ENCODE measurements around the gene COL24A1. TPM values are rescaled to one million over a fixed set of nuclear protein-coding genes. Genes with fewer than 3 reads are reported as not detected.
"Not testable (repeated sequence)": the region's sequence is repeated elsewhere in the genome, so short reads cannot be mapped to it uniquely, and the experiment has no call there.

The COL24A1 gene
- total RNA-seq, 1 experiment from 2014 or later: 2.2 TPM

- DNase-seq (ENCODE audit: low read depth): peak; percentile 49
Observed at GRCh38 chr1:85894651-85895050, 261.9 kb downstream of the COL24A1 start.

GRCh38 chr1:85892366-85892765 is 264.2 kb downstream of the COL24A1 start:
- DNase-seq (ENCODE audit: low read depth): no peak

GRCh38 chr1:85889870-85890269 is 266.7 kb downstream of the COL24A1 start:
- no peak for DNase-seq (ENCODE audit: low read depth)

- no peak for DNase-seq (ENCODE audit: low read depth)
Observed at GRCh38 chr1:85888921-85889320, 267.7 kb downstream of the COL24A1 start.

GRCh38 chr1:85884372-85885035 is 272.1 kb downstream of the COL24A1 start:
- peak; percentile 42 for DNase-seq (ENCODE audit: low read depth)

GRCh38 chr1:85867189-85867588 is 289.4 kb downstream of the COL24A1 start:
- DNase-seq (ENCODE audit: low read depth): no peak

- no peak for DNase-seq (ENCODE audit: low read depth)
Observed at GRCh38 chr1:85865213-85865612, 291.4 kb downstream of the COL24A1 start.

- no peak for DNase-seq (ENCODE audit: low read depth)
Observed at GRCh38 chr1:85864727-85865126, 291.8 kb downstream of the COL24A1 start.

GRCh38 chr1:85863639-85864038 is 292.9 kb downstream of the COL24A1 start:
- DNase-seq (ENCODE audit: low read depth): not testable (repeated sequence)

GRCh38 chr1:85862456-85862855 is 294.1 kb downstream of the COL24A1 start:
- no peak for DNase-seq (ENCODE audit: low read depth)

GRCh38 chr1:85857991-85858390 is 298.6 kb downstream of the COL24A1 start:
- no peak for DNase-seq (ENCODE audit: low read depth)

GRCh38 chr1:85850238-85850637 is 306.3 kb downstream of the COL24A1 start:
- DNase-seq (ENCODE audit: low read depth): peak; percentile 95

GRCh38 chr1:85849660-85850059 is 306.9 kb downstream of the COL24A1 start:
- no peak for DNase-seq (ENCODE audit: low read depth)

- no peak for DNase-seq (ENCODE audit: low read depth)
Observed at GRCh38 chr1:85847356-85847755, 309.2 kb downstream of the COL24A1 start.

GRCh38 chr1:85846706-85847105 is 309.9 kb downstream of the COL24A1 start:
- DNase-seq (ENCODE audit: low read depth): peak; percentile 42

GRCh38 chr1:85839459-85839858 is 317.1 kb downstream of the COL24A1 start:
- no peak for DNase-seq (ENCODE audit: low read depth)

GRCh38 chr1:85838238-85838637 is 318.3 kb downstream of the COL24A1 start:
- DNase-seq (ENCODE audit: low read depth): no peak

- DNase-seq (ENCODE audit: low read depth): no peak
Observed at GRCh38 chr1:85836736-85837135, 319.8 kb downstream of the COL24A1 start.

GRCh38 chr1:85833165-85833564 is 323.4 kb downstream of the COL24A1 start:
- not testable (repeated sequence) for DNase-seq (ENCODE audit: low read depth)

GRCh38 chr1:85830837-85831236 is 325.7 kb downstream of the COL24A1 start:
- no peak for DNase-seq (ENCODE audit: low read depth)

GRCh38 chr1:85824066-85824840 is 332.3 kb downstream of the COL24A1 start:
- DNase-seq (ENCODE audit: low read depth): no peak

- no peak for DNase-seq (ENCODE audit: low read depth)
Observed at GRCh38 chr1:85822696-85823095, 333.9 kb downstream of the COL24A1 start.

GRCh38 chr1:85818371-85818770 is 338.2 kb downstream of the COL24A1 start:
- peak; percentile 15 for DNase-seq (ENCODE audit: low read depth)
